ENCODE measurements around the gene WDFY4.

- no peak for TF ChIP-seq CTCF (conservative IDR thresholded peaks at IDR 0.05 in 1 of 2, IDR thresholded peaks at IDR 0.05 in 1 of 2; ENCODE audit: low read depth in 1 of 2, low read length in 2 of 2)
- TF ChIP-seq EZH2 (IDR thresholded peaks at IDR 0.05; ENCODE audit: low read length, missing control alignments): no peak
These were observed 136.0 kb downstream of the WDFY4 start for GRCh38 chr10:48820699-48821098.
